SK-N-SH treated with all-trans-retinoic acid at 6 μM for 48 hours (cell line): ENCODE measurements around the gene STK26.

Experiments
- ATAC-seq: fragments of 200-7000 bp; cut with Tn5 transposase; 3 replicates; pipeline ENCODE4 v1.9.1; 2020; ENCODE audit warnings: mild to moderate bottlenecking, moderate library complexity
- ARNTL ChIP-seq: fragments of 450-650 bp; formaldehyde crosslinking; IDR thresholded peaks from 2 replicates; pipeline ENCODE4 v1.5.0; 2020; ENCODE audit warnings: low read depth, mild to moderate bottlenecking, moderate library complexity, borderline replicate concordance
- BACH2 ChIP-seq: fragments of 250-450 bp; sonication (Bioruptor Pico); IDR thresholded peaks from 2 replicates; pipeline ENCODE4 v1.9.0; 2021; ENCODE audit warnings: mild to moderate bottlenecking, borderline replicate concordance
- CREB5 ChIP-seq: fragments of 250-450 bp; sonication (Bioruptor Pico); IDR thresholded peaks from 2 replicates; pipeline ENCODE4 v1.5.1; 2020; ENCODE audit warnings: low read depth, mild to moderate bottlenecking, moderate library complexity
- CSDC2 ChIP-seq: fragments of 250-450 bp; sonication (Bioruptor Pico); IDR thresholded peaks from 2 replicates; pipeline ENCODE4 v1.5.0; 2020; ENCODE audit warnings: mild to moderate bottlenecking, moderate library complexity
- CSRNP3 ChIP-seq: fragments of 250-450 bp; sonication (Bioruptor Pico); IDR thresholded peaks from 2 replicates; pipeline ENCODE4 v1.5.1; 2021; ENCODE audit warnings: mild to moderate bottlenecking, moderate library complexity
- ESRRG ChIP-seq: fragments of 250-450 bp; sonication (Bioruptor Pico); IDR thresholded peaks from 2 replicates; pipeline ENCODE4 v1.6.1; 2021; ENCODE audit warnings: mild to moderate bottlenecking
- GLIS3 ChIP-seq: fragments of 250-450 bp; sonication (Bioruptor Pico); IDR thresholded peaks from 2 replicates; pipeline ENCODE4 v1.5.0; 2020; ENCODE audit warnings: mild to moderate bottlenecking, moderate library complexity
- ISL1 ChIP-seq: fragments of 250-450 bp; sonication (Bioruptor Pico); IDR thresholded peaks from 2 replicates; pipeline ENCODE4 v2.1.2; 2022; ENCODE audit warnings: mild to moderate bottlenecking, moderate library complexity
- OSR1 ChIP-seq: fragments of 250-450 bp; sonication (Bioruptor Pico); IDR thresholded peaks from 2 replicates; pipeline ENCODE4 v1.8.0; 2022; ENCODE audit warnings: moderate library complexity, mild to moderate bottlenecking, inconsistent platforms
- PATZ1 ChIP-seq: fragments of 250-450 bp; sonication (Bioruptor Pico); IDR thresholded peaks from 2 replicates; pipeline ENCODE4 v1.8.0; 2020; ENCODE audit warnings: mild to moderate bottlenecking, moderate library complexity, borderline replicate concordance
- POU6F1 ChIP-seq: fragments of 250-450 bp; sonication (Bioruptor Pico); IDR thresholded peaks from 2 replicates; pipeline ENCODE4 v1.8.0; 2021; ENCODE audit warnings: low read depth, mild to moderate bottlenecking, moderate library complexity, borderline replicate concordance
- PPARA ChIP-seq: fragments of 250-450 bp; sonication (Bioruptor Pico); IDR thresholded peaks from 2 replicates; pipeline ENCODE4 v1.5.0; 2020; ENCODE audit warnings: mild to moderate bottlenecking, borderline replicate concordance
- RARB ChIP-seq: fragments of 250-450 bp; sonication (Bioruptor Pico); IDR thresholded peaks from 2 replicates; pipeline ENCODE4 v1.8.0; 2021; ENCODE audit warnings: mild to moderate bottlenecking, moderate library complexity
- SNAI2 ChIP-seq: fragments of 250-450 bp; sonication (Bioruptor Pico); IDR thresholded peaks from 2 replicates; pipeline ENCODE4 v1.5.0; 2020; ENCODE audit warnings: mild to moderate bottlenecking, moderate library complexity
- TCF4 ChIP-seq: fragments of 250-450 bp; sonication (Bioruptor Pico); IDR thresholded peaks from 2 replicates; pipeline ENCODE4 v1.8.0; 2021; ENCODE audit warnings: mild to moderate bottlenecking, moderate library complexity, borderline replicate concordance
- TOX ChIP-seq: fragments of 250-450 bp; sonication (Bioruptor Pico); IDR thresholded peaks from 2 replicates; pipeline ENCODE4 v1.8.0; 2021; ENCODE audit warnings: mild to moderate bottlenecking, moderate library complexity, borderline replicate concordance
- TSHZ2 ChIP-seq: fragments of 250-450 bp; sonication (Bioruptor Pico); IDR thresholded peaks from 2 replicates; pipeline ENCODE4 v1.5.0; 2020; ENCODE audit warnings: mild to moderate bottlenecking, moderate library complexity
- ZC3H10 ChIP-seq: fragments of 250-450 bp; sonication (Bioruptor Pico); IDR thresholded peaks from 2 replicates; pipeline ENCODE4 v1.5.1; 2021; ENCODE audit warnings: mild to moderate bottlenecking, moderate library complexity
- ZFP3 ChIP-seq: fragments of 250-450 bp; sonication (Bioruptor Pico); IDR thresholded peaks from 2 replicates; pipeline ENCODE4 v1.5.0; 2020; ENCODE audit warnings: mild to moderate bottlenecking, moderate library complexity
- ZFP30 ChIP-seq: fragments of 450-650 bp; formaldehyde crosslinking; IDR thresholded peaks from 2 replicates; pipeline ENCODE4 v1.5.0; 2022; ENCODE audit warnings: mild to moderate bottlenecking, moderate library complexity
- ZNF565 ChIP-seq: fragments of 450-650 bp; formaldehyde crosslinking; conservative IDR thresholded peaks from 2 replicates; pipeline ENCODE4 v1.5.0; 2020; ENCODE audit warnings: low read depth, mild to moderate bottlenecking, moderate library complexity
- ZNF70 ChIP-seq: fragments of 450-650 bp; formaldehyde crosslinking; IDR thresholded peaks from 2 replicates; pipeline ENCODE4 v1.5.0; 2020; ENCODE audit warnings: mild to moderate bottlenecking, moderate library complexity

The STK26 gene

GRCh38 chrX:132063334-132063733 lies 40.2 kb downstream of the STK26 start:
- ATAC-seq, result no peak
- TF ChIP-seq CREB5 (CRISPR knock-in tag), result no peak
- no peak for TF ChIP-seq CSRNP3
- TF ChIP-seq SNAI2 (CRISPR knock-in tag), result no peak
- no peak for TF ChIP-seq ARNTL
- TF ChIP-seq OSR1 (CRISPR knock-in tag), result no peak
- TF ChIP-seq ZC3H10, result no peak
- TF ChIP-seq ESRRG (CRISPR knock-in tag), result no peak
- no peak for TF ChIP-seq ISL1
- no peak for TF ChIP-seq POU6F1 (CRISPR knock-in tag)
- no peak for TF ChIP-seq TCF4 (CRISPR knock-in tag)

GRCh38 chrX:132063862-132064261 lies 40.8 kb downstream of the STK26 start:
- TF ChIP-seq OSR1 (CRISPR knock-in tag), result no peak
- no peak for TF ChIP-seq ARNTL
- no peak for TF ChIP-seq BACH2 (CRISPR knock-in tag)
- no peak for TF ChIP-seq ISL1
- TF ChIP-seq CSDC2 (CRISPR knock-in tag), result no peak
- TF ChIP-seq ZNF70, result no peak
- no peak for TF ChIP-seq GLIS3 (CRISPR knock-in tag)
- no peak for TF ChIP-seq CSRNP3
- TF ChIP-seq PPARA (CRISPR knock-in tag), result no peak
- TF ChIP-seq CREB5 (CRISPR knock-in tag), result no peak
- TF ChIP-seq ZNF565, result no peak
- no peak for TF ChIP-seq ZFP3
- no peak for TF ChIP-seq TOX
- no peak for TF ChIP-seq RARB (CRISPR knock-in tag)
- TF ChIP-seq PATZ1 (CRISPR knock-in tag), result no peak
- TF ChIP-seq TCF4 (CRISPR knock-in tag), result no peak
- no peak for TF ChIP-seq ZC3H10

GRCh38 chrX:132068405-132068804 lies 45.3 kb downstream of the STK26 start:
- no peak for ATAC-seq
- TF ChIP-seq CSRNP3 (no peak), ZFP30 (no peak), ISL1 (no peak), ZFP3 (no peak), TSHZ2 (CRISPR knock-in tag) (no peak), GLIS3 (CRISPR knock-in tag) (no peak), TOX (no peak), ZNF565 (no peak), CREB5 (CRISPR knock-in tag) (no peak), PPARA (CRISPR knock-in tag) (no peak)

More at GRCh38 chrX:132063862-132064261, 40.8 kb downstream of the STK26 start:
- no peak for ATAC-seq
